ENCODE measurements around the gene SNAPC1.

GRCh38 chr14:61726778-61727658 is 35.2 kb upstream of the SNAPC1 start:
- no peak for TF ChIP-seq POLR2AphosphoS5 (IDR thresholded peaks at IDR 0.05; ENCODE audit: insufficient read depth in 1 of 2, low read depth in 1 of 2)
- no peak for TF ChIP-seq CTCF (IDR thresholded peaks at IDR 0.05)
